Smooth muscle cell of the brain vasculature (primary cell): ENCODE results near the gene ERP27.

Experiments used
- DNase-seq: peaks from one replicate; pipeline ENCODE4 v3.0.0-alpha.2; 2012; ENCODE audit warnings: low read depth, low spot score

Gene ERP27

DNA sequence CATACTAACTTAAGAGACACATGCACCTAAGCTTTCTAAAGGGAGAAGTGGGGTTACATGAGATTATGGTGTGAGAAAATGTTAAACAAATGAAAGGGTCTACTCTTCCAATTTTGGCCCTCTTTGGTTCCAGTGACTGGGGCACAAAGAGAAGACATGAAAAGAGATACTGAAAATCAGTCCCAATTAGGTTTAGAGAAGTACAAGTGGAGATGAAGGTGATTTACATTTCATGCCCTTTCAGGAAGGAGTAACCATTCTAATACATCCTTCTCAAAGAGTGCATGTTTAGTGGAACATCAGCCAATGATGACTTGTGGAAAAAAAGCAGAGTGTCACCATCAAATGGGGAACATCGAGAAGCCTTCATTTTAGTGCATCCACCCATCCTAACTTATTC, 67.1 kb downstream of the ERP27 start:
- DNase-seq: no peak

- DNase-seq: no peak
These were observed 69.3 kb downstream of the ERP27 start for GRCh38 chr12:14868916-14869506.
